ENCODE measurements around the gene BCLAF3. TPM values are rescaled to one million over a fixed set of nuclear protein-coding genes. Genes with fewer than 3 reads are reported as not detected.

Gene BCLAF3
- total RNA-seq, 3 donors from 2014 or later: 2.7 to 3.7 (median 2.9) TPM

DNA sequence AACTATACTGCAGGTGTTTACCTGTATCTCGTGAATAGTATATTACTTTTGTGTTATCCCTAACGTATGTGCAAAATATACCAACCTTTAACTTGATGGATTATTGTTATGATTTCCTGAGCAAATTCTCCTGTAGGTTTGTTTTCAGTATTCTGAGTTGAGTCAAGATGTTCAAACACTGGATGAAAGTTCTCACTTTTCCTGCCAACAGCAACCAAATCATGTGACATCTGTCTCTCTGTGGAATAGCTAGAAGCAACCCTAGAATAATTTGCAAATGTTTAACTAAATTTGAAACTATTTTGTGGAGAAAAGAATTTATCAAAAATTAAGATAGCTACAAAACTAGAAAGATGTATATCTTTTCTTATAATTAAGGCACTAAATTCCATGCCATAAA, 35.6 kb downstream of the BCLAF3 start:
- Mint-ChIP-seq H3K4me3 (no peak overlapping the region), H3K36me3 (ENCODE audit: insufficient read depth) (peaks cover 16% of the 10 kb centered on the region), H3K9me3 (no peaks in the 10 kb centered on the region), H3K4me1 (ENCODE audit: low read depth) (peaks cover 2% of the 10 kb centered on the region), H3K27me3 (ENCODE audit: low read depth) (no peaks in the 10 kb centered on the region)
- ATAC-seq (no peak), DNase-seq (no peak)

DNA sequence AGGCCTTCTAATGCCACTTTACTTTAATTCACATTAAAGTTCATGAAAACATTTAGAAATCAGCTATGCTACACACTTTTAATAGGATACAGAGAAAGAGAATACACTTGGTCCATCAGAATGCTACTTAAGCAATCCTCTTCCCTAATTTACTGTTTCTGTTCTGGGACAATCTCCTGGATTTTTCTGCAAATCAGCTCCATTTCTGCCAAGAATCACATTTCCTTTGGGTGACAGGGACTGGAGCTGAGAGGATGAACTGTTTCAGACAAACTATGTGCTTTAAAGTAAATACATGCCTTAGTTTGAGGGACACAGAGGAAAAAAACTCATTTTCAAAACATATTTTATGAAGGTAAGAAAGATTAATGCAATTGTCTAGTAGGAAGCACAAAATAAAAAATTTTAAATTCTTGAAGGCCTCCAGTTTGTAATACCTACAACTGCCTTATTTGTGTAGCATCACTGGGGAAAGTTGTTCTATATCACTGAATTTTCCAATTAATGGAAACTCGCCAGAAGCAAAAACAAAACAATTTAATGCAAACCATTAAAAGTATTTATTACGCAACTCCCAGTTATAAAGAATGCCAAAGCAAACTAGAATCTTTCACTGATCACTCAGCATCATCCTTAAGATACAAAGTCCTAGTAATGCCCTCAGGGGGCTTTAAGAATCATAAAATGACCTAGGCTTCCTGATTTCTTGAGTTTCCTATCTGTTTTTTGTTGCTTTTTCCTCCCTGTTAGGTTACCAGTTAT, 36.3 kb downstream of the BCLAF3 start:
- no peak overlapping the region for H3K4me3 Mint-ChIP-seq
- ATAC-seq: no peak

DNA sequence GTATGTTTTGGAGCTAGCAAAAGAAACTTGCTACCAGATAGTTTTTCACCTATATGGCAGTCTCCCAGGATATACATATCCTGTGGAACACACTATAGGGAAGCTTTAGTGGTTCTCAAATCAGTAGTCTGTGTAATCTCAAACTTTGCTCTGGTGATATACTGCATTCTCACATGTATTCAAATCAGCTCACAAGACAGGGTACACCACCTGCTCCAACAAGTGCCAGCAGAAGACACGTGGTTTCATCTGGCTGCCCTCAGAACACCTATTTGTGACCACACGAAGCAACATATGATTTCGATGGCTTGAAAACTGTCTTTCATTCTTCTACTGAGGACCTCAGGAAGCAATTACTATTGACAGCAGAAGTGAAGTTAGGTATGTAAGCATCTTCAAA, 37.7 kb downstream of the BCLAF3 start:
- peaks cover 15% of the 10 kb centered on the region for H3K36me3 Mint-ChIP-seq (ENCODE audit: insufficient read depth)
- H3K27me3 Mint-ChIP-seq (ENCODE audit: low read depth): no peaks in the 10 kb centered on the region
- no peak for DNase-seq
- no peaks in the 10 kb centered on the region for H3K9me3 Mint-ChIP-seq
- H3K4me3 Mint-ChIP-seq: no peak overlapping the region
- H3K4me1 Mint-ChIP-seq (ENCODE audit: low read depth): peaks cover 2% of the 10 kb centered on the region
- no peak for ATAC-seq

More for the DNA sequence above, 36.3 kb downstream of the BCLAF3 start:
- Mint-ChIP-seq H3K27me3 (ENCODE audit: low read depth) (no peaks in the 10 kb centered on the region), H3K36me3 (ENCODE audit: insufficient read depth) (peaks cover 16% of the 10 kb centered on the region), H3K9me3 (no peaks in the 10 kb centered on the region), H3K4me1 (ENCODE audit: low read depth) (peaks cover 2% of the 10 kb centered on the region)
- no peak for DNase-seq

DNA sequence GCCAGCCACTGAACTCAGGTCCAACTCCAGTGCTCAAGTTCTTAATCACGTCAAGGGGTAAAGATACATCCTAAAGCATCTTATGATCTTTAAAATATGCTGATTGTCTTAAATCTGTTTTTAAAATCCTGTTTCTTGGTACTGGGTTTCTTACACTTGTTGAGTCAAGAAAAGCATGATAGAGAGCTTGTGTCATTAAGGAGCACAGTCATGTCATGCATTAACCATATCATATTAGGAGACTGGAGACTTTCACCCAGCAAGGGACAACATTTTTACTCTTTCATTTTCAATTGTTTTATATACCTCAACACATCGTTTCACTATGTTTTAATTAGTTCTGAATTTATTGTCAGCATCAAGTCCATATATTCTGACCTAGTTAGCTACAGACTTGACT, 41.5 kb downstream of the BCLAF3 start:
- Mint-ChIP-seq H3K9me3 (no peaks in the 10 kb centered on the region), H3K36me3 (ENCODE audit: insufficient read depth) (peaks cover 21% of the 10 kb centered on the region), H3K4me3 (no peak overlapping the region), H3K27me3 (ENCODE audit: low read depth) (no peaks in the 10 kb centered on the region), H3K4me1 (ENCODE audit: low read depth) (peaks cover 2% of the 10 kb centered on the region)
- ATAC-seq: no peak
- no peak for DNase-seq

DNA sequence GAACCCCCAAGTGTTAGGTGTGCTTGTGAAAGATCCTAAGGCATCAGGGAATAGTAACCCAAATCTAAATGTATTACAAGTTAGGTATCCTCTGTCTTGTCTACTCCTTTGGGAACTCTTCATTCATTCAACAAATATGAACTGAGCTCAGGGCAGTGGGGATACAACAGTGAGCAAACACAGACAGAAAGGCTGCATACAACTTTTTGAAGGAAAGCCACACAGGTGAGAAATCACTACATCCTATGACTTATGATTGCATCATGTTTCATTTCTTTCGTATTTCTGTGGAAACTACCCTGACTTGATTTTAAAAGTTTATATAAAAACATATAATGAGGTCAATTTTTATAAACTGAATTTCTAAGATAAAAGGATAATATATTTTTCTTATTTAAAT, 43.2 kb downstream of the BCLAF3 start:
- no peak overlapping the region for H3K4me3 Mint-ChIP-seq
- ATAC-seq: no peak
- H3K9me3 Mint-ChIP-seq: no peaks in the 10 kb centered on the region
- no peak for DNase-seq
- no peaks in the 10 kb centered on the region for H3K27me3 Mint-ChIP-seq (ENCODE audit: low read depth)
- H3K4me1 Mint-ChIP-seq (ENCODE audit: low read depth): no peaks in the 10 kb centered on the region
- peaks cover 16% of the 10 kb centered on the region for H3K36me3 Mint-ChIP-seq (ENCODE audit: insufficient read depth)

Other genes with a start within 250 kb of the BCLAF3 start
- gene SH3KBP1, start 103.5 kb downstream of the BCLAF3 start, total RNA-seq: 10 to 100 TPM; 37.0 to 41.5 (median 39.6) TPM
- 1 to 10 TPM in 1 of 3 donors, under 1 TPM in 2; 0.57 to 2.0 (median 0.66) TPM for gene MAP7D2, start 125.8 kb upstream of the BCLAF3 start, total RNA-seq
- gene EIF1AX, start 150.8 kb upstream of the BCLAF3 start, total RNA-seq: 100 to 1,000 TPM; 209 to 326 (median 210) TPM